IMR-90 (cell line): Measurements from ENCODE around the gene TSEN15.

Experiments used
- CEBPB ChIP-seq: IDR thresholded peaks from 2 replicates; pipeline ENCODE4 v1.6.1; 2012; ENCODE audit warnings: low read depth, low read length, improper control_type of control experiment
- CTCF ChIP-seq: conservative IDR thresholded peaks from 2 replicates; pipeline ENCODE4 v1.5.1; 2012; ENCODE audit warnings: mild to moderate bottlenecking, low read depth, low read length, improper control_type of control experiment
- MAZ ChIP-seq: IDR thresholded peaks from 2 replicates; pipeline ENCODE4 v1.6.1; 2012; ENCODE audit warnings: low read depth, mild to moderate bottlenecking, low read length, improper control_type of control experiment, moderate library complexity, borderline replicate concordance
- POLR2A ChIP-seq: IDR thresholded peaks from 2 replicates; pipeline ENCODE4 v1.6.1; 2012; ENCODE audit warnings: mild to moderate bottlenecking, low read depth, low read length
- RAD21 ChIP-seq: IDR thresholded peaks from 2 replicates; pipeline ENCODE4 v1.6.1; 2012; ENCODE audit warnings: low read length, improper control_type of control experiment

- TF ChIP-seq CTCF (no peak), CEBPB (no peak), RAD21 (no peak), POLR2A (no peak), MAZ (no peak)
These were observed 15.6 kb upstream of the TSEN15 start for GRCh38 chr1:184035719-184036516.
